ENCODE data around the gene USP6.
"Not testable (repeated sequence)": the region's sequence is repeated elsewhere in the genome, so short reads cannot be mapped to it uniquely, and the experiment has no call there.

The USP6 gene

DNA sequence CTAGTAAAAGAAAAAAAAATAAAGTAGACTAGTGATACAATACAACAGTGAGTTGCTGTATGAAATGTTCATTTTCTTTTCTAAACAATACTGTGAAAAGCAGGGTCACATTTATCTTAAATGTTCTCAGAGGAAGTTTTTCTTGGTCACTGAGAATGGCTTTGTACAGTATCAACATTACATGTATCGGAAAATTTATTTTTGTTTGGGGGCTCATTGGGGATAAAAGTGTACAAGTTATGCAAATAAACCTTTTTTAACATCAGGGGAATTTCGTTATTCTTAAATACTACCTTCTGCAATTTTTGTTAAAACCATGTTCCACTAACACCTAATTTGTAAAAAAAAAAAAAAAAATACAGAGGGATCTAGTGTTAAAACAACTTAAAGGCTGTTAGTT, 84.5 kb downstream of the USP6 start:
- no peak for DNase-seq

DNA sequence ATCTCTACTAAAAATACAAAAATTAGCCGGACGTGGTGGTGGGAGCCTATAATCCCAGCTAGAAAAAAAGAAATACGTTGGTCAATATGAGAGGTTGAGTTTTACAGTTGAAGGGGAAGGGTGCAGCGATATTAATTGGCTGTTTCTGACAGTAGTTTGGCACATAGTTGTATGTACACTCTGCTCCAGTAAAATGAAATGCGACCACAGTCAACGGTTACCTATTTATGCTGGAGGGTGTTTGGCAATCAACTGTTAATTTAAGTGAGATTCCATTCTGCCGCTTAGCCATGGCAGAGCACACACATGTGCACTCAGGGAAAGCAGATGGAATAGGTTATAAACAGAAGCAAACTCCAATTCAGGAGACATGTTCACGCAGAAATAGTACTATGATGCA, 85.2 kb downstream of the USP6 start:
- DNase-seq = no peak

DNA sequence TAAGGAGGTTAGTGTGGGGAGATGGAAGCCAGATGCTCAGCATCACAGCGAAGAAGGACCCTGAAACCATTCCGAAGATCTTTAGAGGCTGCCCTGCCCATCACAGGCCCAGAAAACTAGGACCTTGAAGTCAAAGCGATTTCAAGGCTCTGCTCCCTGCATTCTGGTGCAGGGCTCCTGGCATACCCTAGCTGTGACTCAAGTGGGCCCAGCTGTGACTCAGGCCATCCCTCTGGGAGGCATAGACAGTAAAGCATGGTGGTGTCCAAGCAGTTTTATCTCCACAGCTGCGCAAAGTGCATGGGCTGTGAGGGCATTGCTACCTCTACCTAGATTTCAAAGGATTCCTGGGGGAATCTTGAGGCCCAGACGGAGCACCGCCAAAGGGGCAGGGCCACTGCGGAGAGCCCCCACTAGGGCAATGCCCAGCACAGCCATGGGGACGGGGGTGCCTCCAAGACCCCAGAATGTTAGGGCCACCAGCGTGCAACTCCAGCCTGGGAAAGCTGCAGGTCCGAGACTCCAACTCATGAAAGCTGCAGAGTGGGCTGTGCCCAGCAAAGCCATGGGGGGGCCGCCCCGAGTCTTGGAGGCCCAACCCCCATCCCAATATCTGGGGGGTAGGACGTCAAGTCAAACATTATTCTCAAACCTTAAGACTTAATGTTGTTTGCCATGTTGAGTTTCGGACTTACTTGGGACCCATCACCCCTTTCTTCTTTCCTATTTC, 87.5 kb downstream of the USP6 start:
- DNase-seq = no peak

DNA sequence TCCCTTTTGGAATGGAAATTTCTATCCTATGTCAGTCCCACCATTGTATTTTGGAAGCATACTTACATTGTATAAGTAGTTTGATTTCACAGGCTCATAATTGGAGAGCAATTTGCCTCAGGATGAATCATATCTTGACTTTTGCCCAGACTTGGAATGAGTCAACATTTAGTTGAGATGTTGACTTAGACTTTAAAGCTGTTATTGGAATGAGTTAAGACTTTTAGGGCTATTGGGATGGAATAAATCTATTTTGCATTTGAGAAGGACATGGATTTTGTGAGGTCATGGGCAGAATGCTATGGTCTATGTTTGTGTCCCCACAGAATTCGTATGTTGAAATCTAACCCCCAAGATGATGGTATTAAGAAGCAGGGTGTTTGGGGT, 88.1 kb downstream of the USP6 start:
- DNase-seq = no peak

GRCh38 chr17:5209396-5209795, 93.6 kb downstream of the USP6 start:
- DNase-seq = no peak

GRCh38 chr17:5210091-5210490, 94.3 kb downstream of the USP6 start:
- DNase-seq = no peak

DNA sequence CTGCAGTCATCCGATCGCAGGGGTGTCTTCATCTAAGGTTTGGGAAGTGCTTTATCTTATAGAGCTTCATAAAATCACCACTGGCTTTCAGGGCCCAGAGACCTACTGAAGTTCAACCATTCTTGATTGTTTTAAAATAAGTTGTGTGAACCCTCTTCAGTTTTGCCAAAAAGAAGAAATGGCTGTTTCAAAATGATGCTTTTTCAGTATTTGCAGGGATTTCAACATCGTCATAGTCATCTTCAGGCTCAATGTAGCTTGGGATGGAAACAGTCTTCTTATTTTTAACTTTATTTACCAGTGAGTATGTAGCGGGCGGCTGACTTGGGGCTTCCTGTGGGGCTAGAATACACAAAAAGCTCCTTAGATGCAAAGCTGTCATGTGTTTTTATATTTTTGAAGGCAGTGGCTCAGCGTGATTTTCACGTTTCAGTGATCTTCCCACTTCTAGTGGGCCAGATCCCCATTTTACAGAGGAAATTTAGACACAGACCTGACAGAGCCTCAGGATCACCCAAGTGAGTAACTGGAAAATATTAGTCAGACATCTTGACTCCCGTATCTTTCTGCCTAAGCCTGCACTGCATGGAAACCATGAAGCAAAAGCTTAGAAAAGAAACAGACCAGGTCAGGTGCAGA, 94.9 kb downstream of the USP6 start:
- no peak for DNase-seq

DNA sequence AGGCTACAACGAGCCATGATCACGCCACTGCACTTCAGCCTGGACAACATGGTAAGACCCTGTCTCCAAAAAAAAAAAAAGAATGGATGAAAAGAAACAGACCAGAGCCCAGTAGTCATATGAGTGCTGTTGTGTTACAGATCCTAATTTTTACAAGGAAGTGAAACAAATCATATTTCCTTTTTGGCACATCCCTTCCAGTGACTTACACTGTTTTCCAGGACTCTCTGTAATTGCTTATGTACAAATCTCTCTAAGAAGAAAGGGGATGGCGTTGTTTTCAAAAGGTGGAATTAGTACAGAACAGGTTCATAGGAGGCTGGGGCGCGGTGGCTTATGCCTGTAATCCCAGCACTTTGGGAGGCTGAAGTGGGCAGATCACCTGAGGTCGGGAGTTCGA, 95.6 kb downstream of the USP6 start:
- no peak for DNase-seq

DNA sequence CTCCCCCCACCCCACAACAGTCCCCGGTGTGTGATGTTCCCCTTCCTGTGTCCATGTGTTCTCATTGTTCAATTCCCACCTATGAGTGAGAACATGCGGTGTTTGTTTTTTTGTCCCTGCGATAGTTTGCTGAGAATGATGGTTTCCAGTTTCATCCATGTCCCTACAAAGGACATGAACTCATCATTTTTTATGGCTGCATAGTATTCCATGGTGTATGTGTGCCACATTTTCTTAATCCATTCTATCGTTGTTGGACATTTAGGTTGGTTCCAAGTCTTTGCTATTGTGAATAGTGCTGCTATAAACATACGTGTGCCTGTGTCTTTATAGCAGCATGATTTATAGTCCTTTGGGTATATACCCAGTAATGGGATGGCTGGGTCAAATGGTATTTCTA, 101.7 kb downstream of the USP6 start:
- not testable (repeated sequence) for DNase-seq

DNA sequence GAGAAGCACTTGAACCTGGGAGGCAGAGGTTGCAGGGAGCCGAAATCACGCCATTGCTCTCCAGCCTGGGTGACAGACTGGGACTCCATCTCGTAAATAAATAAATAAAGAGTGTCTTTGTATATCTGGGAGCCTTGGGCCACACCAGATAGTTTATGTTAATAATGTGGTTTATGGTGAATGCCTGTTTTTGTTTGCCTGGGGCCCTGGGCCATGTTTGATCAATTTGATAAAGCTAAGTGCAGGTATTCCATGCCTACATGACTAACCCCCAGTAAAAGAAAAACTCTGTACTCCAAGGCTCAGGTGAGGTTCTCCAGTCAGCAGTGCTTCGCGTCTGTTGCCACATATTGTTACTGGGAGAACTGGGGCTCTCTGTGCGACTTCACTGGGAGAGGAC, 103.7 kb downstream of the USP6 start:
- DNase-seq = no peak

GRCh38 chr17:5220074-5220473, 104.2 kb downstream of the USP6 start:
- DNase-seq = no peak

DNA sequence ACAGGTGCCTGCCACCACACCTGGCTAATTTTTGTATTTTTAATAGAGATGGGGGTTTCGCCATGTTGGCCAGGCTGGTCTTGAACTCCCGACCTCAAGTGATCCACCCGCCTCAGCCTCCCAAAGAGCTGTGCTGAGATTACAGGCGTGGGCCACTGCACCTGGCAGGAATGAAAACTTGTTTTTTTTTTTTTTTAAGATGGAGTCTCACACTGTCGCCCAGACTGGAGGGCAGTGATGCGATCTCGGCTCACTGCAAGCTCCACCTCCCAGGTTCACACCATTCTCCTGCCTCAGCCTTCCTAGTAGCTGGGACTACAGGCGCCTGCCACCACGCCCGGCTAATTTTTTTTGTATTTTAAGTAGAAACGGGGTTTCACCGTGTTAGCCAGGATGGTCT, 106.1 kb downstream of the USP6 start:
- not testable (repeated sequence) for DNase-seq
